Neutrophil (primary cell): ENCODE measurements around the gene SSPN.

ENCODE experiments used
- H3K27ac ChIP-seq: fragments of 200-600 bp; sonication (generic); 2 replicates; pipeline ENCODE4 v1.5.1; 2016; ENCODE audit warnings: mild to moderate bottlenecking, moderate library complexity
- H3K27me3 ChIP-seq: fragments of 200-600 bp; sonication (generic); 2 replicates; pipeline ENCODE4 v1.6.0; 2016; ENCODE audit warnings: mild to moderate bottlenecking
- H3K36me3 ChIP-seq: fragments of 200-600 bp; sonication (generic); 2 replicates; pipeline ENCODE4 v1.5.1; 2017
- H3K4me1 ChIP-seq, 2 experiments: fragments of 200-600 bp in 1 of 2; sonication (generic) in 1 of 2; 1 replicate in 1 of 2; 2 replicates in 1 of 2; pipeline versions ENCODE4 v1.5.1 to v1.6.1; 2013 to 2016; ENCODE audit warnings: low read depth in 1 of 2, low read length in 1 of 2, mild to moderate bottlenecking in 1 of 2, moderate library complexity in 1 of 2; ENCODE audit not compliant: control insufficient read depth in 1 of 2, insufficient read depth in 1 of 2
- H3K4me3 ChIP-seq, 2 experiments: fragments of 200-600 bp in 1 of 2; sonication (generic) in 1 of 2; 1 replicate in 1 of 2; 2 replicates in 1 of 2; pipeline ENCODE4 v1.5.1; 2013 to 2016; ENCODE audit warnings: low read depth in 1 of 2, low read length in 1 of 2, mild to moderate bottlenecking in 1 of 2, moderate library complexity in 1 of 2
- H3K9me3 ChIP-seq: fragments of 200-600 bp; sonication (generic); 2 replicates; pipeline ENCODE4 v1.5.1; 2016
- CTCF ChIP-seq: fragments of 200-600 bp; sonication (generic); IDR thresholded peaks from 2 replicates; pipeline ENCODE4 v1.5.1; 2016; ENCODE audit warnings: antibody characterized with exemption

The SSPN gene

GRCh38 chr12:26196421-26196716 lies 996 bp downstream of the SSPN start:
- H3K4me1 ChIP-seq: peaks cover 6 to 13% of the 10 kb centered on the region in 2 experiments
- H3K27ac ChIP-seq: no peak overlapping the region
- no peak overlapping the region for H3K4me3 ChIP-seq
- H3K9me3 ChIP-seq: no peaks in the 10 kb centered on the region
- H3K36me3 ChIP-seq: no peaks in the 10 kb centered on the region
- H3K27me3 ChIP-seq: peaks cover 53% of the 10 kb centered on the region
- TF ChIP-seq CTCF: no peak

DNA sequence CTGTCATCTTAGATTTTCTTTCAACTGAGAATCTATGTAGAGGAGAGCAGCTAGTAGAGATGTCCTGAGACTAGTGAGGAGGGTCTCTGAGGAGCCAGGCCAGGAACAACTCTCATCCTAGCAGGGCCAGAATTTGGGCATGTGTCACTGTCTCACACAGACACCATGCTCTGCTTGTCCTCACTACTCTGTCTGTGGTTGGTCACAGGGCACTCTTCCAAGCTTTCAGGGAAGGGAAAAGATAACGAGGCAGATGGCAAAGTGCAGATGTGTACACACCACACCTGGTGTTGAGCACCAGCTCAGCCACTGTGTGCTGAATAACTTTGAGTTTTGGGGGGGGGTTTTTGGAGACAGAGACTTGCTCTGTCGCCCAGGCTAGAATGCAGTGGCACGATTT lies 2.5 kb downstream of the SSPN start:
- no peaks in the 10 kb centered on the region for H3K9me3 ChIP-seq
- no peak overlapping the region for H3K27ac ChIP-seq
- peaks cover 6 to 13% of the 10 kb centered on the region in 2 experiments for H3K4me1 ChIP-seq
- peaks cover 53% of the 10 kb centered on the region for H3K27me3 ChIP-seq
- H3K36me3 ChIP-seq: no peaks in the 10 kb centered on the region
- TF ChIP-seq CTCF: no peak
- no peak overlapping the region for H3K4me3 ChIP-seq

DNA sequence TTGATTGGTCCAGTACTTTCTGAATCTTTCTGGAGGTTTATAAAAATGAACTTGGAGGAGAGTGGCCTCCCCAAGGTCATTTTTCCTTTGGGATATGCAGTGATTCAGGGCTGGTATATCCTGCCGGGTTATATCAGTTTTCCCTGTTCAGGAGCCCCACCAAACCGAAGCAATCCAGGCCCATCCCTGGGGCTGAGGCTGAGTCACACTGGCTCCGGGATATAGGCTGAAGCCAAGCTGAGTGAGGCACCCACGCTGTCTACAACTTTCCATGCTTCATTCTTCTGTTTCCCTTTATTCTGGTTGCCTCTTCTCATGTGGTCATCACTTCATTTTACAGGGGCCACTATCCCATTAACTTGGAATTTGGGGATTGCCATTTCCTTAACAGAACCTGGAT lies 3.4 kb downstream of the SSPN start:
- no peak for TF ChIP-seq CTCF
- Histone ChIP-seq H3K27me3 (peaks cover 45% of the 10 kb centered on the region), H3K9me3 (no peaks in the 10 kb centered on the region), H3K4me3 (no peak overlapping the region), H3K4me1 (peaks cover 6 to 13% of the 10 kb centered on the region in 2 experiments), H3K27ac (no peak overlapping the region), H3K36me3 (no peaks in the 10 kb centered on the region)

GRCh38 chr12:26203167-26203780 lies 7.9 kb downstream of the SSPN start:
- Histone ChIP-seq H3K4me3 (no peak overlapping the region), H3K27ac (no peak overlapping the region), H3K27me3 (no peaks in the 10 kb centered on the region), H3K4me1 (no peaks in the 10 kb centered on the region), H3K36me3 (no peaks in the 10 kb centered on the region), H3K9me3 (no peaks in the 10 kb centered on the region)
- TF ChIP-seq CTCF: no peak

- no peak for TF ChIP-seq CTCF
- Histone ChIP-seq H3K36me3 (no peaks in the 10 kb centered on the region), H3K27ac (no peak overlapping the region), H3K9me3 (no peaks in the 10 kb centered on the region), H3K4me1 (no peaks in the 10 kb centered on the region), H3K27me3 (no peaks in the 10 kb centered on the region), H3K4me3 (no peak overlapping the region)
These were observed 9.4 kb downstream of the SSPN start for GRCh38 chr12:26204612-26205289.
